Left forelimb (tissue), 1 donor: ENCODE data around the gene BARX2.

Experiments
- DNase-seq: peaks from one replicate; pipeline ENCODE4 v3.0.0-alpha.2; 2018; ENCODE audit warnings: low spot score

The BARX2 gene

GRCh38 chr11:129402206-129403171 lies 26.8 kb downstream of the BARX2 start:
- no peak for DNase-seq

DNA sequence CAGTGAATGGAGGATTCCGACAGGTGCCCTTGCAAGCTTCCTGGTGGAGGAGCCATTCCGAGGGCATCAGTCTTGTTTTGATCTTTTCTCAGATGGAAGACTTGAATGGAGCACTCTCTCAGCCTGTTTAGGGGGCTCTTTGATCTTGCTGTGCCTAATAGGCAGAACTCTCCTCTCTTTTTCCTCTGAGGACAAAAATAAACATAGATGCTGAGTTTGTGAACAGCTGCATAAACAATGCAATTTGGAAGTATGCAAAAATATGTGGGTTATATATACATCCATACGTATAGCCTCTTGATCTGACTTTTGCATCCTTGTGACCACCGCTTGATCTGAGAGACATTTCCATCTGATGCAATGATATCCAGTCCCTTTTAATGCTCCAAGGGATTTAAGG lies 29.1 kb downstream of the BARX2 start:
- DNase-seq = no peak

DNA sequence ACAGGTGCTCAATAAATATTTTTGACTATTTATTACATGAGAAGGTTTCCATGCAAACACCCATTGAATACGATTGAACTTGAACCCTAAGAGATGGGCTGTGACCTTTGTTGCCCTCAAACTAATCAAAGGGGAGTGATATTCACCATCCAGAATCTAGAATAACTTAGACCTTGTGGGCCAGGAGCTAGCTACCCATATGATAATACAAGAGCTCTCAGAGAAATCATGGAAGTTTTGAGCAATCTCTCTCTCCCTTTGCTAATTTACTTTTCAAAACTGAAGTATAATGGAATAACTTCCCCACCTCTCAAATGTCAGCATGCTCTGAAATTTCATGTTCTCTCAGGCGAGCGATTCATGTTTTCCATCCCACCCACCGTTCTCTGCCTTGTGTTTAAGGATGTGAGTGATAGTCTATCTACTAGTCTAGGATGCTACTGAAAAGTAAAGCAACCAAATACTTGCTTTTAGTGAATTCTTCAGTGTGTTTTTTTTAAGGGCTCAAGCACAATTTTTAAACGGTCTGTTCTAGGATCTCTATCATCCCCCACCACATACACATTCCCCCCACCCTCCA lies 33.3 kb downstream of the BARX2 start:
- DNase-seq = no peak

DNA sequence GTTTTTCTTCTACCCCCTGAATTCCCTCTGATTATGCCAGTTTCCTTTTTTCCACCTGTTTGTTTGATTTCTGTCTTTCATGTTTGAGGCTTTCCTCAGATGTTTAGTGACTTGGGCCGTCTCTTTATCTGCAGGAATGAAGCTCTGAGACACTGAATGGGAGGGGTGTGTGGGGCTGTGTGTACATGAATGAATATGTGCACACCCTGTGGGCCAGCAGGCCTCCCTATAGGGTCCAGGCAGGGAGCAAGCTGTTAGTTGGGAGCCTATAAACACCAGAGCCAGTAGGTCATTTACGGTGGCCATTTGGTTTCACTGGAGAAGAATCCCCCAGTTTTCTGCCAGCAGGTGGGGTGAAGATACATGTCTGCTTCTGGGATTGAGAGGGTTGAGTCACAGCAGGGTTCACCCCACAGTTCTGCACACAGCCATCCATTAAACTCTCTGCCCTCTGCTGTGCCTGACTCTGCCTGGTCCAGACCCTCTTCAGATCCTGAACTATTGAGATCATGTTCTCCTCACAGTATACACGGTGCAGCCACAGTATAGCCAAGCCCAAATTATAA lies 34.8 kb downstream of the BARX2 start:
- DNase-seq = no peak

DNA sequence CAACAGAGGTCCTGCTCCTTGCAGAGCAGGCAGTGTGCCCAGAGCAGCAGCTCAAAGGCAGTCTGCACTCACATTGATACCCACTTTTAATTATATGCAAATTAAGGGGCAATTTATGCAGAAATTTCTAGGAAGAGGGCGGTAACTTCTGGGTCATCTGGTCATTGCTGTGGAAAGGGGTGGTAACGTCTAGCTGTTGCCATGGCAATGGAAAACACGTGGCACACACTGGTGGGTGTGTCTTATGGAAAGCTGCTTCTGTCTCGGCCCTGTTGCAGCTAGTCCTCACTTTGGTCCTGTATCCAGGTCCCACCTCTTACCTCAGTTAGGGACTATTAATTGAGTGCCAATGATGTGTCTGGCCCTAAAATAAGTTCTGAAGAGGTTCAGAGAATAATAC lies 36.8 kb downstream of the BARX2 start:
- no peak for DNase-seq

DNA sequence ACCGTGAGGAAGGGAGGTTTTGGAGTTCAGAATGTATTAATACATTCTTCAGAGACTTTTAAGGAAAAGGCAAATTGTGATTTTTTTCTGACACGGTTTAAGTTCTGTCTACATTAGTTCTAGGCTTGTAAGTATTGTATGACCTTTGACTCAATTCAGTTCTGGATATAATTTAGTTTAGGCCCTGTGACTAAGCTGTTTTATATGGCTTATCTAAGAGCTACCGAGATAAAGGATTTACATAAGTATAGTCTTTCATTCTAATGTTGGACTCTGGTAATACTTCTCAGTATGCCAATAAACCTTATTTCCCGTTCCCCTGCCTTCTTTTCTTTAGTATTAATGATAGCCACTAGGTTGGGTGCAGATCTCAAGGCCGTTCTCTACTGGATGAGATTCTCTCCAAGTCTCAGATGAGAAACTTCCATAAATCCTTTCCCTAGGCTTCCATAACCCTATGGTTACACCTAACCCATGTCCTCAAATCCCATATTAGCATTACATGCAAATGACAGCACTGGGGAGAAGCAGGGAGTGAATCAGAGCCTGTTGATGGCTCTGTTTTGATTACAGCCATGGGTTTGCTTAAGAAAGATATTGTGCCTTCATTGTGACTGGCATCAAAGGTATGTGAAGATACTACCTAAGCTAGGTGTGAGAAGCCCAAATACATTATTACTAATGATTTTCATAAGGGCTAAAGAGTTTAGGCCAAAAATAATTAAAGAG lies 38.7 kb downstream of the BARX2 start:
- DNase-seq = no peak

- no peak for DNase-seq
Measured at GRCh38 chr11:129416080-129416820, 40.6 kb downstream of the BARX2 start.

DNA sequence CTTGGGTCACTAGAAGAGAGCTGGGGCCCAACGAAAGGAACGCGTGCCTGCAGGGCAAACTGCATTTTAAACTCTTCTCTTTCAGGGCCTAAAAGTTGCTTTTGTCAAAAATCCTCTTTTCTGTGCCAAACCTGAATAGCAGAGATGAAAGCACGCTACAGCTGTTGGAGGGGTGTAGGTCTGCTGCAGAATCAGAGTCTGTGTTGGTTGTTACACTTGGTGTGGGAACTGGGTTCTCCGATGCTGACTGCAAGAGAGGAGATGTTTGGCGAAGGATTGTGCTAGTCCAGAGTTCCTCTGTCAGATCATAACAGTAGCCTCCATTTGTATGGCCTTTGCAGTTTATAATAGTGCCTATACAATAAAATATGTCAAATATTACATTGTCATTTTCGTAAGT lies 41.8 kb downstream of the BARX2 start:
- DNase-seq = no peak

- DNase-seq = no peak
Measured at GRCh38 chr11:129418039-129418438, 42.4 kb downstream of the BARX2 start.

DNA sequence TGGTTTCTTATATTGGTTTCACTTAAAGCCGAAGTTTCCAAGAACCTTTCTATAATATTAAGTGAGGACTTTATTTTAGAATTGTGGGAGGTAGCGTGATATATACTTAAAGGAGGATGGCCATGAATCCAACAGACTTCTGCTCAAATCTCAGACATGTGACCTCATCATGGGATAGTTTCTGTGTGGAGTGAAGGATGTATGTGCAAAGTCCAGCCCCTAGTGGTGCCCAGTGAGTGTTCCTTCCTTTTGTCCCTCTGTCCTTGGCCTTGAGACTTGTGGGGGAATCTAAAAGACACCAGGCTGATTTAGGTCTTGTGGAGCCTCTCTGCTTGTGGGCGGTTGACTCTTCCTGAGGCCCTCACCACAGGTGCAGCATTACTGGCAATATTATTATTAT lies 43.7 kb downstream of the BARX2 start:
- DNase-seq = no peak

DNA sequence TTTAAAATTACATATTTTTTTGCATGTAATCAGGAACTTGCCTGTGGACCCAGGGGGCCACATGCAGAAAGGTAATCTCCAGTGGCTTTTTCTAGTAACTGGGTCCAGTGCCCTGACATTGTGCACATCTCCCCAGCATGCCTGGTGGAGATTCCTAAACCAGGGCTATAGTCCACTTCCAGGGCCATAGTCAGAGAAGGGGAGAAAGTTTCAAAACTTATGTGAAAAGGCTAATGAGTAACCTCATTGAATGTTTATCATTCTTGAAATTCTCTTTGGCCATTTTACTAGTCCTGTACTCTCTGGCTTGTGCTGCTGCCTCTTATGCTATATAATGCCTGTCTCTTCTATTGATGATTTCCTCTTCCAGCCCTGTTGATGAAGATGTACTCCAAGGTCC lies 47.8 kb downstream of the BARX2 start:
- no peak for DNase-seq

DNA sequence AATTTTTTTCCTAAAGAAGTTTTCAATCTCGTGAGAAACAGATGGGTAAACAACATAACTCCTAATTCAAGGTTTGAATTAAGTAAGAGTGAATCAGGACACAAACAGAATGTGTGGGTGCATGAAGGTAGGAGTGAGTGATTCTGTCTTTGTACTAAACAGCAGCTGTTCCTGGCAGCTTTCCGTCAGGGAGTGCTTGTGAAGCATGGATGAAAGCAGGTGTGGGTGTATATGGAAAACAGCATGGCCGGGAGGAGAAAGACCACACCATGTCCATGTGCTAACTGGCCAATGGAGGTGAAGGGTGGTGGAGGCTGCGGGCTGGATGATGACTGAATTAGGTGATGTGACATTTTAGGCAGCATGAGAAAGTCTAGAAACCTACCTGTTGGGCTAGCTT lies 49.6 kb downstream of the BARX2 start:
- DNase-seq = no peak

GRCh38 chr11:129426038-129426437 lies 50.4 kb downstream of the BARX2 start:
- no peak for DNase-seq

DNA sequence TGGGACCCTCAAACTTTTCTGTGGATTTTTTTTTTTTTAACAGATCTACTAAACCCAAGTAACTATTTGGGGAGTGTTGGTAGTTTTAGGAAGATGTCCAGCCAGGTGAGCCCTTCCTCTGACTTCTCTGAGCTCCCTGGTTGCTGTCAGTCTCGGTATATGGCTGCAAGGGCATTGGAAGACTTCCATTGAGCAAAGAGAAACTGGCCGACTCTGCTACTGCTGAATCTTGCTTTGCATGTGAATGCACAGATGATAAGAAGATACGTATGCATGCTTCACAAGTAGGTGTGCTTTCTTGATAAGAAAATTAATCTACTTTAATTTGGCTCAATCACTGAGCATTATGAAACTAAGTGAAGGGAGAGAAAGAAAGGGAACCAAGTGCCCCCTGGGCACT lies 51.1 kb downstream of the BARX2 start:
- DNase-seq = no peak

DNA sequence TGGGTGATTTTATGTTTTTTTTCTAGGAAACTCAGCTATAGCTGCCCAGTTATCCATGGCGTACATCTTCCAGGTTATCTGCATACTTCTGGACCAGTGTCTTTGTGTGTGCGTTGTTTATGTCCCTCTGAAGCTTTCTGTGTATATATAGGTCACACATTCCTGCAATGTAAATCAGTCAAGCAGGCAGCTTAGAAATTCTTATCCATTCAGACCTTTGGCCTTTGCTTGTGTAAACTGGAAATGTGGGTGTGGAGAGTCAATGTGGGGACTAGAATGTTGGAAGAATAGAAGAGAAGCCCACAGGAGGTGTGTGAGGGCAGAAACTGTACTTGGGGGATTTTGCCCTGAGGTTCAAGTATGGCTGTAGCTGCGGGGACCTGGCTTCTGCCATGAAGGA lies 51.7 kb downstream of the BARX2 start:
- DNase-seq = no peak

DNA sequence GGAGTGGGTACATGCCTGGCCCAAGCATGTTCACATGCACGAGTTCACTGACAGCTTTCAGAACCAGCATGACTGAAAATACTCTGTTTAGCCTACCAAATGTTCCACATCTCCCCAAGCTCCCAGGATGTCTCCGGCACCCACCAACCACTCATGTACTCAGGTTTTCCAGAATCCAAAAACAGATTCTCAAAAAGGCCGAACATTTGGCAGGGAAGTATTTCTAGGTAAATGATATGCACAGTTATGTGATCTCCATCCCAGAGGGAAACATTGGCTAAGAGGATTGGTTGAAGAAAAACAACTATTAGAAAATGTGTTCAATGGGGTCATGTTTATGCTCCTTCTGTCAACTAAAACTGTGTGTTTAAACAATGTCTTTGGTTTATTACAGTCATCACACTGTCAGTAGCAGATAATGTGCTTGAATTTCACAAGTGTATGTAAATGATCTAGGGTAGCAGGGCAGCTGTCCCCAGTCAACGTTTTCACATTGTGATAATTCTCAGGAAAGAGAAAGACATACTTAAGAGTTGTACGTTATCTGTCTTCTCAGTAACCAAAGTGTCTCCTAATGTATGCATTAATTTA lies 52.3 kb downstream of the BARX2 start:
- no peak for DNase-seq

DNA sequence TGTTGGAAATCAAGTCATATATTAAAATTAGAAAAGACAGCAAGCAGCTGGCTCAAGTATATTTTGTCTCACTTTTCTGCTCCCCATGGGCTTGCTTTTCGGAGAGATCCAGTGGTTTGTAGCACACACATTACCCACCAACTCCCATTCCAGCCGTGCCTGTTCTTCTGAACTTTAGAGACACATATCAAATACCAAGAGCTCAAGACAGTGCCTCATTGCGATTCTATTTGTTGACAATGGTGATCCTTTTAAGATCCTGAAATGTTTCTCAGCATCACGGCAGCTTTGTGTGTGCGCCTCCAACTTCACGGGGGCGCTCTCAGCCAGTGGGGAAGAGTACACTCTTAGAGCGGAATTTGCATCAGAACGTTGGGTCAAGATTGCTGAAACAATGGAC lies 52.9 kb downstream of the BARX2 start:
- no peak for DNase-seq

DNA sequence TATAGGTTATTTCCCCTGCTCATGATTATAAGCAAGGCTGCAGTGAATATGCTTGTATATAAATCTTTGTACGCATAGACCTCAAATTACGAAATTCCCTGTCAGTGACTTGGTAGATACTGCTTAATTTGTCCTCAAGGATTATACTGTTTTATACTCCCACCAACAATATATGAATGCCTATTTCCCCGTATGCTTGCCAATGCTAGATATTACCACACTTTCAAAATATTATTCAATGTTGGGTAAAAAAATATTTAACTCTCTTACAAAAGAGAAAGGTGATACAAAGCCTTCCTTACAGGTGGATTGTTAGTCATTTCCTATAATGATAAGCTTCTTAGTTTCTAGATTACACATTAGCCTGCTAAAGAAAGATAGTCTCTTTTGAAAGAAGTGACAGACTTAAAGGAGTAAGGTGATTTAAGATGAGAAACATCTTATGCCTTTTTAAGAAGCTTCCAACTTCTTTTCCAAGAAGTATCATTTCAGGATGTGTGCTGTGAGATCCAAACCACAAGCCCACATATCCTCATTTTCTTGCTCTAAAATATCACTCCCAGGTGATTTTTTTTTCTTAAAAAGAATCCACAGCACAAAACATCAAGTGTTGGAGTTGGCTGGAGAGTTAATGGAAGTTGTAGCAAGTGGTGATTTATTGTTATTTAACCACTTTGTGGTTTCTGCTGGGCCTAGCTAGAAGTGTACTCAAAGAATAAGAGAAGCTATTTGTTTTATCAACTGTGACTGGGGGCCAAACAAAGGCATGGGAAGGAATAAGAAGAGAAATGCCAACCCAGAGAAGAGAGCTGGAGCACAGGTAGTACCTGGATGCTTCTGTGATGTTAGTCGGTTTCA lies 59.2 kb downstream of the BARX2 start:
- no peak for DNase-seq

GRCh38 chr11:129435499-129436245 lies 60.0 kb downstream of the BARX2 start:
- no peak for DNase-seq

DNA sequence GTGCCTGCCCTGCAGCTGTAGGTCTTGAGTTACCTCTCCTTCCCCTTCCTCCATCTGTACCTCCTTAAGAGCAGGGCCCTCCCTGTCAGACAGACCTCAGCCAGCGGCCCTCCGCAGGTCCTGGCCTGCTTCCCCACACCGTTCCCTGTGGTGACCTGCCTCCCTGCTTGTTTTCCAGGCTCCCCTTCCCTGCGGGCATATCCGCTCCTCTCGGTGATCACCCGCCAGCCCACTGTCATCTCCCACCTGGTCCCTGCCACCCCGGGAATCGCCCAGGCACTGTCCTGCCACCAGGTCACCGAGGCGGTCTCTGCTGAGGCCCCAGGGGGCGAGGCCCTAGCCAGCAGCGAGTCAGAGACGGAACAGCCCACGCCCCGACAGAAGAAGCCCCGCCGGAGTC lies 60.9 kb downstream of the BARX2 start:
- DNase-seq = no peak
